Stimulated activated CD8-positive, alpha-beta memory T cell treated with anti-CD3 and anti-CD28 coated beads, Interleukin-7, amount 100 ng/mL, for 1 hour (primary cell): ENCODE results near the gene PSG4.
"Not testable (repeated sequence)": the region's sequence is repeated elsewhere in the genome, so short reads cannot be mapped to it uniquely, and the experiment has no call there.

Experiments
- DNase-seq, 2 donors: peaks; one replicate each; pipeline ENCODE4 v3.0.0-alpha.2; 2020; ENCODE audit warnings: low read depth in 2 of 2

PSG4 gene

GRCh38 chr19:43198686-43199419, 6.6 kb downstream of the PSG4 start:
- not testable (repeated sequence) for DNase-seq

- DNase-seq = not testable (repeated sequence)
Observed at GRCh38 chr19:43197666-43198397, 7.6 kb downstream of the PSG4 start.

GRCh38 chr19:43194397-43194796, 11.0 kb downstream of the PSG4 start:
- DNase-seq = not testable (repeated sequence)

- not testable (repeated sequence) for DNase-seq
Observed at GRCh38 chr19:43192381-43193155, 12.9 kb downstream of the PSG4 start.

- not testable (repeated sequence) for DNase-seq
Observed at GRCh38 chr19:43188092-43188491, 17.3 kb downstream of the PSG4 start.

- DNase-seq = not testable (repeated sequence)
Observed at GRCh38 chr19:43186311-43186935, 19.0 kb downstream of the PSG4 start, which contains the start of gene PSG5. TSS of gene PSG5 (minus strand) at chr19:43186536. CDS start at chr19:43186405, 131 bp downstream.

- not testable (repeated sequence) for DNase-seq
Observed at GRCh38 chr19:43181869-43182771, 23.3 kb downstream of the PSG4 start.

- DNase-seq = not testable (repeated sequence)
Observed at GRCh38 chr19:43179569-43180147, 25.8 kb downstream of the PSG4 start.

GRCh38 chr19:43178577-43178976, 26.9 kb downstream of the PSG4 start:
- DNase-seq = not testable (repeated sequence)

- not testable (repeated sequence) for DNase-seq
Observed at GRCh38 chr19:43165906-43166305, 39.5 kb downstream of the PSG4 start.

- not testable (repeated sequence) for DNase-seq
Observed at GRCh38 chr19:43163135-43163534, 42.3 kb downstream of the PSG4 start.

GRCh38 chr19:43162261-43162660, 43.2 kb downstream of the PSG4 start:
- not testable (repeated sequence) for DNase-seq

GRCh38 chr19:43152214-43152613, 53.2 kb downstream of the PSG4 start:
- DNase-seq = no peak

- not testable (repeated sequence) for DNase-seq
Observed at GRCh38 chr19:43149788-43150187, 55.6 kb downstream of the PSG4 start.

- no peak for DNase-seq
Observed at GRCh38 chr19:43148233-43148632, 57.2 kb downstream of the PSG4 start.
